DMS53 treated with DMSO at 0.1 percent for 48 hours (cell line): ENCODE results near the gene CTRL.
A peak's percentile ranks its signal among the peaks of the same experiment; 100 is the strongest.
"Not testable (repeated sequence)": the region's sequence is repeated elsewhere in the genome, so short reads cannot be mapped to it uniquely, and the experiment has no call there.

ENCODE experiments used
- DNase-seq: peaks from one replicate; lab custom pipeline; 2025; ENCODE audit not compliant: unreplicated experiment; lab: John Stamatoyannopoulos, UW

CTRL gene

GRCh38 chr16:67924140-67924906, 7.3 kb downstream of the CTRL start:
- no peak for DNase-seq

GRCh38 chr16:67923414-67924116, 8.1 kb downstream of the CTRL start:
- DNase-seq: no peak

GRCh38 chr16:67922740-67923139, 8.9 kb downstream of the CTRL start:
- DNase-seq: no peak

- no peak for DNase-seq
Measured at GRCh38 chr16:67922221-67922620, 9.4 kb downstream of the CTRL start.

DNA sequence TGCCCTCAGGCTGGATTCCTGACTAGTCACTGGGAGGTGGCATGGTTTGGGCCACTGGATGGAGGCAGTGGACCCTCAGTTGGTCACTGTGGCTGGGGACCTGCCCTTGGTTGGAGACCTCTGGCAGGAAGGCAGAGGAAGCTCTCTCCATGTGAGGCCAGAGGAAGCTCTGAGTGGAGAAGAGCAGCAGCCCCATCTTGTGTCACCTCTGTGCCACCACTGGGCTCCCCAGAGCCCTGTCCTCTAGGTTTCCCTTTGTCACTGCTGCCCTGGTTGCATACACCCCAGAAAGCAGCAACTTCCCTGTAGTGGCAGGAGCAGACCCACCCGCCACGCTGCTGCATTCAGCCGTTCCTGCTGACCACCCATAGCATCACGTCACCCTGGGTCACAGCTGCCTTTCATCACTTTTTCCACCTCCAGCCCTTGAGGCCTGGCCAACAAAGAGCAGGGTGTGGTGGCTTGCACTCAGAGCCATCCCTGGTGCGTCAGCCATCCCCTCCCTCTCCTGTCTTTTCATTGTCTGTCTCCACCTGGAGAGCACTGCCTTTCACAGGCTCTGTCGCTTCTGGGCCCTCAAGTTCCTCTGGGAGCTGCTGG, 11.9 kb downstream of the CTRL start:
- no peak for DNase-seq

GRCh38 chr16:67917852-67918236, 13.8 kb downstream of the CTRL start:
- DNase-seq: peak; percentile 48

DNA sequence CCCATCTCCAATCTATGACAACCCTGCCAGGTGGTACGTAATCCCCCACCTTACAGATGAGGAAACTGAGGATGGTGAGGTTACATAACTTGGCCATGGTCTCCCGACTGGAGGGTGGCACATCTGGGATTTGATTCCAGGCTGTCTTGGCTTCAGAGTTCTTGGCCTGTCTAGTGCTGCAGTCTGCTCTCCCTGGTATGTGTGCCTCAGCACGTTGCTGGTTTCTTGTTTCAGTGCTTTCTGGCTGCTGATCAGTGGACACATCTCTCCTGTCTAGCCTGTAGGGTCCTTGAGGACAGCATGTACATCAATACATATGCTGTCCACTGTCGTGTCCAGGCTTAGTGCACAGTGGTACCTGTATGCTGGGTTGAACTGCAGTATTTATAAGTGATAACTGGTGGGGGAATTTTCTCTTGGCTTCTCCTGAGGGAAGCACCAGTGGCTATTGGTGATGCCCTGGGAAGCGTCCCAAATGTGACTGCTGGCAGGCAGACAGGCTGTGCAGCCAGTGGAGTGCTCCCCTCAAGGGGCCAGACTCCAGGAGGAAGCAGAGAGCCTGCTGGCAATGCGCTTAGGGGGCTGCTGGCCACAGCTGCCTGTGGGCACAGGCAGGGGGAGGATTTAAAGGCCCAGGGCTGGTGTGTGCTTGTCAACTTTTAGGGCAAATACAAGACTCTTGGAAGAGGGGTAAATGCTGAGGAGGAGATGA, 14.4 kb downstream of the CTRL start:
- no peak for DNase-seq

DNA sequence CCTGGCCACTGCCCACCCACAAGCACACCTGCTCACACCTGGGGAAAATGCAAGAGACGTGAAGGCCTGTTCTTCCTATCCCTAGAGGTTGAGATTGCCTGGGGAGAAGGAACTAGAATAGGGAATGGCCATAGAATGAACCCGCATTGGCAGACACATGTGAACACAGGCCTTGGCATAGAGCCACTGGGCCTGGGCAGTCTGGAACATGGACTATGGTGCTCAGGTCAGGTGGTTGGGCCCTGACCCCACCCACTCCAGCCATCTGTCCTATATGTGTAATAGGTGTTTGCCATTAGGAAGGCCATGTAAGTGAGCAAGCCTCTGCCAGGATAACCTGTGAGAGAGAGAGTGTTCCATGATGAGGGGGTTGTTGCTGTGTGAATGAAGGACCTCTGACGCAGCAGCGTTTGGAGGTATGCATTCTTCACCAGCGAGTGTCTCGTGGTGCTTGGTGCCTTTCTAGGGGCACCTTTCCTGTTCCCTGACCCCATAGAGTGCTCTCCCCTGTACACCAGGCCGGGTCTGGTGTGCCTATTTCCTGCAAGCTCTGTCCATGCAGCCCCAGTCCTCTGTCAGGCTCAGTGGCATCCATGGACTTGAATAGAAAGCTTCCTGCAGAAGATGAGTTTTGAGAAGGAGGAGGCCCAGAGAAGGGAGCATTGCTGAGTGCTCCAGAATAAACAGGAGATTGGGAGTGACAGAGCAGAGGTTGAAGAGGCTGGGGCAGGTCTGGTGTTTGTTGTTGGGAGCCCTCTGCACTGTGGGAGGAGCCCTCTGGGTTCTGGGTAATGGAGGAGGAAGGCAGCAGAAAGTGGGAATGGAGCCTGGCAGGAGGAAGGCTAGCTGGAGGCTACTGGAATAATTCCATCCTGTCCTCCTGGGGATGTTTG, 15.6 kb downstream of the CTRL start:
- no peak for DNase-seq

DNA sequence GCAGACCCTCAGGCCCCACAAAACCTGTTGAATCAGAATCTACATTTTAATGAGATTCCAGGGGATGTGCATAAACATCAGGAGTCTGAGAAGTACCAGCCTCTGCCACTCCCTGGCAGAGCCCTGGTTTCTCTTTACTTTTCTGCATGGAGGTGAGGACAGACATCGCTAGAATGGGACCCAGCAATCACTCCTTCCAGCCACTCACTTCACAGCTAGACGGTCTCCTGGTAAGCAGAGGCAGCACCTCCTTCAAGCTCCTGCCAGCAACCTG, 16.2 kb downstream of the CTRL start:
- DNase-seq: not testable (repeated sequence)

DNA sequence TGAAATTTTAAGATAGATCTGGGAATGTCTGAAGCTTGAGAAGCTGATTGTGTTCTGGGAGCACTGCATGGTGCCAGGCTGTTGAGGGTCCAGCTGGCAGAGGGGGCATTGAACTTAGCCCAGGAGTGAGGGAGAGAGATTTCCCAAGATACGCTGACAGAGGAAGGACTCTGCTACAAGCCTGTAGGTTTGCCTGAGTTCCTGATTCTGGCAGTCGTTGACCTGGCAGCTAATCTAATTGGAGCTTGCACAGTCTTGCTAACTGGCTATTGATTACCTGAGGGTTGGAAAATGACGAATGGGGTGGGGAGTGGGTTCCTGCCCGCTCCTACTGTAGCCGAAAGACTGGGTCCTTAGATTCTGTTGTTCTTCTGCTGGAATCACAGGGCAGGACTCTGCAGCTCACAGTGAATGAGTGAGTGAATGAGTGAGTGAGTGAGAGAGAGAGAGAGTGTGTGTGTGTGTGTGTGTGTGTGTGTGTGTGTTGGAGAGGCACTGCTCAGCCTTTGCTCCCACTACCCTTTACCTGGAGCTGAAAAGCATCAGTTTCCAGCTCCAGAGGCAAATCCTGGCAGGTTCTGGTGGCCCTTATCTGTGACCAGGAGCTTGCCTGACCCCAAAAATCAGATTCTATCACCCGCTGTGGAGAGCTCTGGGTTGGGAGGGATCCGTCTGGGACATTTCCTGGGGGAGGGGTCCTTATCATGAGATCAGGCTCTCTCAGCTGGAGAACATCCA, 16.7 kb downstream of the CTRL start:
- no peak for DNase-seq

DNA sequence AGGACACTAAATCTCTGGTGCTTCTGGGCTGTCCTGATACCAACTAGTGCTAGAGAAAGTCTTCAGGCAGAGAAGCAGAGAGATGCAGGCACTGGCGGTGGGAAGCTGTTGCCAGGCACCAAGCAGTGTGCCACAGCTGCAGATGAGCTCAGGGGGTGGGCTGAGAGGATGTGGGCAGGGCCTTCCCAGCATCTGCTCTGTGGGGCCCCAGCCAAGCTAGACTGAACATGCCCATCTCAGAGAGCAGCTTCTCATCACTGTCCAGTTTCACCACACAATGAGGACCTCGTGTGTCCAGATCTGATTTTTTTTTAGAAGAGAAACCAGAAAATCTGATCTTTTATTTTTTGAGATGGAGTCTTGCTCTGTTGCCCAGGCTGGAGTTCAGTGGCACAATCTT, 21.5 kb downstream of the CTRL start:
- DNase-seq: no peak

- no peak for DNase-seq
Measured at GRCh38 chr16:67909056-67909742, 22.5 kb downstream of the CTRL start.

GRCh38 chr16:67907397-67908180, 24.1 kb downstream of the CTRL start:
- no peak for DNase-seq

DNA sequence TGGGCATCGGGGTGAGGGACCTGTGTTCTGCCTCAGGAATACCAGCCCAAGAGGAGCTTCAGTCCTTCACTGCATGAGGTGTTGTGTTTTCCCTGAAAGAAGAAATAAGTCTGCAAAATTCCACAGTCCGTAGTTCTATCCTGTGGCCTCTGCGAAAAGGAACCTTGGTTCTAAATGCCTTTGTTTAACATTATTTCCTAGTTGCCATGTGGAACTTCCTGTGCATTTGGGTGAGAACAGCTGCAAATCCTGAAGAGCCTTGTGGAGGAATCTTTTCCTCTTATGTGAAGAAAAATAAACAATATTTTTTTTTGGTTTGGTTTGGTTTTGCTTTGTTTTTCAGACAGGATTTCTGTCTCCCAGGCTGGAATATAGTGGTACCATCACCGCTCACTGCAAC, 28.8 kb downstream of the CTRL start:
- DNase-seq: no peak

DNA sequence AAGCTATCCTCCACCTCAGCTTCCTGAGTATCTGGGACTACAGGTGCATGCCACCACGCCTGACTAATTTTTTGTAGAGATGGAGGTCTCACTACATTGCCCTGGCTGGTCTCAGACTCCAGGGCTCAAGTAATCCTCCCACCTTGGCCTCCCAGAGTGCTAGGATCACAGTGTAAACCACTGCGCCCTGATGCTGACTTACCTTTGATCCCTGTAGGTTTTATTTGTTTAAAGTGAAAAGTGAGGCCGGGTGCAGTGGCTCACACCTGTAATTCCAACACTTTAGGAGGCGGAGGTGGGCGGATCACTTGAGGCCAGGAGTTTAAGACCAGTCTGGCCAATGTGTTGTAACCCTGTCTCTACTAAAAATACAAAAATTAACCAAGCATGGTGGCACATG, 29.9 kb downstream of the CTRL start:
- DNase-seq: no peak

- no peak for DNase-seq
Measured at GRCh38 chr16:67897231-67897630, 34.4 kb downstream of the CTRL start.

DNA sequence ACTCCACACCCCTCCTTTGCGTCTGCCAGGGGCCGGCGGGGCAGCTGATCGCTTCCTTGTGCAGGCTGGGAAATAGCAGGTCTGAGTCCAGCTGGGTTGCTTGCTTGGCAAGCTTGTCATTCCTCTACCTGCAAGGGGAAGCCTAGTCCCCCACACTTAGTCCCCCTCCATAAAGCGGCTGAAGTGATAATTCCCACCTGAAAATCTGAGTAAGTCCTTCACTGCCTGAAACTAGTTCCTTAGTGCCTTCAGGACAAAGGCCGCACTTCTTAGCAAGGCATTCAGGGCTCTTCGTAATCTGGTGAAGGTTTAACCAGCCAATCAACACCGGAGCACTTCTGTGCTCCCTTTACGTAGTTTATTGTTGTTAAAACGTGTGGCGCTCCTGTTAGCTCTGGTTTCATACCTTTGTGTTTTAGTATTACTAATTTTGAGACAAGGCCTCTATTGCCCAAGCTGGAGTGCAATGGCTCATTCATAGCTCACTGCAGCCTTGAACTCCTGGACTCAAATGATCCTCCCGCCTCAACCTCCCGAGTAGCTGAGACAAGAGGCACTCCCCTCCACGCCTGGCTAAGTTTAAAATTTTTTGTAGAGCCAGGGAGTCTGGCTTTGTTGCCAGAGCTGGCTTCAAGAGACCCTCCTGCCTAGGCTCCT, 37.8 kb downstream of the CTRL start:
- DNase-seq: no peak
